ENCODE results near the gene CDCA7.

- TF ChIP-seq CTCF (conservative IDR thresholded peaks at IDR 0.05; ENCODE audit: low read length) (no peak), EZH2phosphoT487 (IDR thresholded peaks at IDR 0.05; ENCODE audit: borderline replicate concordance, low read depth, low read length) (no peak)
These were observed 15.5 kb downstream of the CDCA7 start for GRCh38 chr2:173370198-173370597.

All from OCI-LY7 (cell line).